ENCODE results near the gene JUP.

GRCh38 chr17:41777574-41778188, 8.8 kb downstream of the JUP start:
- TF ChIP-seq, protein P1, sequence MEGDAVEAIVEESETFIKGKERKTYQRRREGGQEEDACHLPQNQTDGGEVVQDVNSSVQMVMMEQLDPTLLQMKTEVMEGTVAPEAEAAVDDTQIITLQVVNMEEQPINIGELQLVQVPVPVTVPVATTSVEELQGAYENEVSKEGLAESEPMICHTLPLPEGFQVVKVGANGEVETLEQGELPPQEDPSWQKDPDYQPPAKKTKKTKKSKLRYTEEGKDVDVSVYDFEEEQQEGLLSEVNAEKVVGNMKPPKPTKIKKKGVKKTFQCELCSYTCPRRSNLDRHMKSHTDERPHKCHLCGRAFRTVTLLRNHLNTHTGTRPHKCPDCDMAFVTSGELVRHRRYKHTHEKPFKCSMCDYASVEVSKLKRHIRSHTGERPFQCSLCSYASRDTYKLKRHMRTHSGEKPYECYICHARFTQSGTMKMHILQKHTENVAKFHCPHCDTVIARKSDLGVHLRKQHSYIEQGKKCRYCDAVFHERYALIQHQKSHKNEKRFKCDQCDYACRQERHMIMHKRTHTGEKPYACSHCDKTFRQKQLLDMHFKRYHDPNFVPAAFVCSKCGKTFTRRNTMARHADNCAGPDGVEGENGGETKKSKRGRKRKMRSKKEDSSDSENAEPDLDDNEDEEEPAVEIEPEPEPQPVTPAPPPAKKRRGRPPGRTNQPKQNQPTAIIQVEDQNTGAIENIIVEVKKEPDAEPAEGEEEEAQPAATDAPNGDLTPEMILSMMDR (IDR thresholded peaks at IDR 0.05), result peak in 1 of 6 experiments; percentile 18
- no peak for TF ChIP-seq POLR2A (IDR thresholded peaks at IDR 0.05)

All from esophagus squamous epithelium (tissue), 4 donors.